Gastroesophageal sphincter (tissue), 4 donors: ENCODE results near the gene WWC2. TPM values are rescaled to one million over a fixed set of nuclear protein-coding genes. Genes with fewer than 3 reads are reported as not detected.

Source experiments
- ATAC-seq: fragments of 150-250 bp; one replicate; pipeline ENCODE4 v1.9.1; 2016; ENCODE audit warnings: mild to moderate bottlenecking, moderate library complexity
- H3K27ac ChIP-seq, 4 donors: fragments of 200-600 bp; sonication (generic) in 3 of 4; 1 replicate in 3 of 4; 2 replicates in 1 of 4; pipeline ENCODE4 v1.5.1; 2016 to 2019
- H3K27me3 ChIP-seq: fragments of 200-600 bp; sonication (generic); one replicate; pipeline ENCODE4 v1.5.1; 2019
- H3K36me3 ChIP-seq, 2 donors: fragments of 200-600 bp; sonication (generic); one replicate each; pipeline ENCODE4 v1.5.1; 2019; ENCODE audit warnings: control low read depth in 1 of 2
- H3K4me1 ChIP-seq, 3 donors: fragments of 200-600 bp; sonication (generic); 1 replicate in 2 of 3; 2 replicates in 1 of 3; pipeline ENCODE4 v1.5.1; 2016 to 2019; ENCODE audit warnings: control low read depth in 2 of 3
- H3K4me3 ChIP-seq, 2 donors: fragments of 200-600 bp; sonication (generic); one replicate each; pipeline ENCODE4 v1.5.1; 2019; ENCODE audit warnings: mild to moderate bottlenecking in 1 of 2, moderate library complexity in 1 of 2
- H3K9me3 ChIP-seq, 3 donors: fragments of 200-600 bp; sonication (generic); one replicate each; pipeline ENCODE4 v1.5.1; 2017 to 2019; ENCODE audit warnings: control low read depth in 2 of 3
- EP300 ChIP-seq: sonication (generic); formaldehyde crosslinking; IDR thresholded peaks from one replicate; pipeline ENCODE4 v1.6.1; 2017; ENCODE audit warnings: antibody characterized with exemption, mild to moderate bottlenecking
- POLR2A ChIP-seq, 2 donors: fragments of 450-650 bp; IDR thresholded peaks; one replicate each; pipeline ENCODE4 v1.6.1; 2017; ENCODE audit warnings: antibody characterized with exemption in 2 of 2, mild to moderate bottlenecking in 2 of 2, moderate library complexity in 1 of 2
- POLR2AphosphoS5 ChIP-seq: sonication (generic); formaldehyde crosslinking; IDR thresholded peaks from one replicate; pipeline ENCODE4 v1.6.1; 2017; ENCODE audit warnings: antibody characterized with exemption
- WGBS, 2 donors: methylation state at CpG; one replicate each; pipeline ENCODE4 v1.1.5; 2018; ENCODE audit warnings: low coverage in 1 of 2; 5-methylcytosine and 5-hydroxymethylcytosine counted together
- total RNA-seq, 4 donors: library from RNA; depleted of rRNA; stranded (reverse); fragments of >200 nt; gene quantifications; one replicate each; pipeline ENCODE4 v1.1.0, GENCODE V29; 2016
- TF ChIP-seq, protein P1 (sequence below), 4 experiments: fragments of 200-600 bp in 2 of 4; fragments of 450-650 bp in 2 of 4; sonication (generic) in 1 of 4; IDR thresholded peaks; one replicate each; pipeline ENCODE4 v1.5.1; 2017 to 2019; ENCODE audit warnings: antibody characterized with exemption in 4 of 4, mild to moderate bottlenecking in 2 of 4, moderate library complexity in 2 of 4

The WWC2 gene
- total RNA-seq, 4 donors from 2014 or later = 23.0 to 42.0 (median 37.2) TPM

- Histone ChIP-seq H3K27me3 (peaks cover 41% of the 10 kb centered on the region), H3K36me3 (no peaks in the 10 kb centered on the region), H3K27ac (no peak overlapping the region), H3K4me3 (peak overlapping the region in 1 of 2 donors; percentile 16), H3K4me1 (peaks cover 0 to 9% (median 0%) of the 10 kb centered on the region in 3 donors), H3K9me3 (no peaks in the 10 kb centered on the region)
- no peak for TF ChIP-seq POLR2AphosphoS5
- TF ChIP-seq, protein P1, sequence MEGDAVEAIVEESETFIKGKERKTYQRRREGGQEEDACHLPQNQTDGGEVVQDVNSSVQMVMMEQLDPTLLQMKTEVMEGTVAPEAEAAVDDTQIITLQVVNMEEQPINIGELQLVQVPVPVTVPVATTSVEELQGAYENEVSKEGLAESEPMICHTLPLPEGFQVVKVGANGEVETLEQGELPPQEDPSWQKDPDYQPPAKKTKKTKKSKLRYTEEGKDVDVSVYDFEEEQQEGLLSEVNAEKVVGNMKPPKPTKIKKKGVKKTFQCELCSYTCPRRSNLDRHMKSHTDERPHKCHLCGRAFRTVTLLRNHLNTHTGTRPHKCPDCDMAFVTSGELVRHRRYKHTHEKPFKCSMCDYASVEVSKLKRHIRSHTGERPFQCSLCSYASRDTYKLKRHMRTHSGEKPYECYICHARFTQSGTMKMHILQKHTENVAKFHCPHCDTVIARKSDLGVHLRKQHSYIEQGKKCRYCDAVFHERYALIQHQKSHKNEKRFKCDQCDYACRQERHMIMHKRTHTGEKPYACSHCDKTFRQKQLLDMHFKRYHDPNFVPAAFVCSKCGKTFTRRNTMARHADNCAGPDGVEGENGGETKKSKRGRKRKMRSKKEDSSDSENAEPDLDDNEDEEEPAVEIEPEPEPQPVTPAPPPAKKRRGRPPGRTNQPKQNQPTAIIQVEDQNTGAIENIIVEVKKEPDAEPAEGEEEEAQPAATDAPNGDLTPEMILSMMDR (IDR thresholded peaks at IDR 0.05) = no peak
- no peak for TF ChIP-seq POLR2A (IDR thresholded peaks at IDR 0.05)
- TF ChIP-seq EP300 = no peak
- WGBS, 2 donors = 12 to 37% methylated on average over 10 to 14 of the region's 40 CpGs
- no peak for ATAC-seq
These were observed 243.8 kb downstream of the WWC2 start for GRCh38 chr4:183342541-183343533.

DNA sequence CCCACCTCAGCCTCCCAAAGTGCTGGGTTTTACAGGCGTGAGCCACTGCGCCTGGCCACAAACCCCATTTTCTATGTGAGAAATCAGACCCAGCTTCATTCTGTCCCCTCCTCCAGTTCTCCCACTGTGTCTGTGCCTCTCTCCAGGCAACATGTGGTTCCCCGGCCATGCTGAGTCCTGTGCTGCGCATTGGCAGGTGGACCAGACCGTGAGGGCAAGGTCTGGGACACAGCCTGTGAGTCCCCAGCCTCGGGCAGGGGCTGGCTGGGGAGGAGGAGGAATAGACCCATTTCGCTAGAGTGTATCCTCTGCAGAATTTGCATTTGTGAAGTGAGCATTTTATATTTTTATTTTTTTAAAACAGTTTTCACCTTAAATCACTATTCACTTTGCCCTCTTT is 244.7 kb downstream of the WWC2 start:
- Histone ChIP-seq H3K27ac (no peak overlapping the region), H3K36me3 (no peaks in the 10 kb centered on the region), H3K27me3 (peaks cover 49% of the 10 kb centered on the region), H3K4me3 (no peak overlapping the region), H3K9me3 (no peaks in the 10 kb centered on the region), H3K4me1 (peaks cover 0 to 9% (median 0%) of the 10 kb centered on the region in 3 donors)
- ATAC-seq = no peak
- WGBS, 2 donors = 88 to 100% methylated on average over 1 to 6 of the region's 7 CpGs
- TF ChIP-seq, protein P1 (IDR thresholded peaks at IDR 0.05) = no peak
- TF ChIP-seq EP300 = no peak
- no peak for TF ChIP-seq POLR2AphosphoS5
- no peak for TF ChIP-seq POLR2A (IDR thresholded peaks at IDR 0.05)

GRCh38 chr4:183344523-183345255 is 245.6 kb downstream of the WWC2 start:
- peaks cover 0 to 9% (median 0%) of the 10 kb centered on the region in 3 donors for H3K4me1 ChIP-seq
- H3K4me3 ChIP-seq = no peak overlapping the region
- TF ChIP-seq EP300 = no peak
- no peak for TF ChIP-seq POLR2A (IDR thresholded peaks at IDR 0.05)
- TF ChIP-seq POLR2AphosphoS5 = no peak
- TF ChIP-seq, protein P1 (IDR thresholded peaks at IDR 0.05) = no peak
- peaks cover 54% of the 10 kb centered on the region for H3K27me3 ChIP-seq
- H3K9me3 ChIP-seq = no peaks in the 10 kb centered on the region
- no peak overlapping the region for H3K27ac ChIP-seq
- ATAC-seq = no peak
- 100% methylated on average over 1 of the region's 15 CpGs; no CpG with 5 or more reads in 1 of the 2 donors for WGBS, 2 donors
- no peaks in the 10 kb centered on the region for H3K36me3 ChIP-seq

DNA sequence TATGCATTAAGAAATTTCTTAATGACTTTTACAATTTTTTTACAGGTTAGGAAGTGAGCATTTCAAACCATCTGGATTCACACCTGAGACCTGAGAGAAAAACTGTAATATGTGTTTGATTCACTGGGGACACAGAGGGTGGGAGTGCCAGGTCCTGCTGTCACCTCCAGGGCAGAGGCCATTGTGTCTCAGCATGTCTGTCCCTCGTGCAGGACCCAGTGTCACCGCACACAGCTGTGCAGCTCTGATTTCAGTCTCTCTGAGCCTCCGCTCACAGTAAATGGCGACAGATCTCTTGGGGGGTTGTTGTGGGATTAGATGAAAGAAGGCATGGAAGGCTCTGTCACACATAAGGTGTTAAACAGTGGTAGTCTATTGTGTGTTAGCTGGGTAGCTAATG is 246.2 kb downstream of the WWC2 start:
- no peaks in the 10 kb centered on the region for H3K9me3 ChIP-seq
- H3K27ac ChIP-seq = no peak overlapping the region
- H3K4me3 ChIP-seq = no peak overlapping the region
- 72% methylated on average over 4 of the region's 4 CpGs; no CpG with 5 or more reads in 1 of the 2 donors for WGBS, 2 donors
- peaks cover 54% of the 10 kb centered on the region for H3K27me3 ChIP-seq
- ATAC-seq = no peak
- peaks cover 0 to 9% (median 0%) of the 10 kb centered on the region in 3 donors for H3K4me1 ChIP-seq
- H3K36me3 ChIP-seq = no peaks in the 10 kb centered on the region
- TF ChIP-seq POLR2A (IDR thresholded peaks at IDR 0.05) (no peak), POLR2AphosphoS5 (no peak), EP300 (no peak)
- TF ChIP-seq, protein P1 (IDR thresholded peaks at IDR 0.05) = no peak
